T-helper 1 cell treated with Interleukin-12 subunit alpha and Interleukin-12 subunit beta and Interleukin-4 antibody, amounts not matched to agents 30 μg/mL and 1 μg/mL, for 36 hours (primary cell): Measurements from ENCODE around the gene PLPP4.

Experiments used
- H3K27ac Mint-ChIP-seq: one replicate; pipeline ENCODE4 v1.8.0; 2021; ENCODE audit warnings: mild to moderate bottlenecking, mixed read lengths
- H3K27me3 Mint-ChIP-seq: one replicate; pipeline ENCODE4 v1.8.0; 2021; ENCODE audit warnings: low read depth, mixed read lengths
- H3K36me3 Mint-ChIP-seq: one replicate; pipeline ENCODE4 v1.8.0; 2021; ENCODE audit warnings: low read depth, mixed read lengths
- H3K4me1 Mint-ChIP-seq: one replicate; pipeline ENCODE4 v1.8.0; 2021; ENCODE audit warnings: low read depth, mixed read lengths
- H3K4me3 Mint-ChIP-seq: one replicate; pipeline ENCODE4 v1.8.0; 2021; ENCODE audit warnings: mild to moderate bottlenecking, moderate library complexity, mixed read lengths
- H3K9me3 Mint-ChIP-seq: one replicate; pipeline ENCODE4 v1.8.0; 2021; ENCODE audit warnings: mixed read lengths

The PLPP4 gene

GRCh38 chr10:120511165-120511564, 54.1 kb downstream of the PLPP4 start:
- no peaks in the 10 kb centered on the region for H3K4me1 Mint-ChIP-seq
- H3K27ac Mint-ChIP-seq, result no peak overlapping the region
- H3K4me3 Mint-ChIP-seq, result no peak overlapping the region
- H3K27me3 Mint-ChIP-seq, result no peaks in the 10 kb centered on the region
- peaks cover 4% of the 10 kb centered on the region for H3K9me3 Mint-ChIP-seq
- no peaks in the 10 kb centered on the region for H3K36me3 Mint-ChIP-seq

DNA sequence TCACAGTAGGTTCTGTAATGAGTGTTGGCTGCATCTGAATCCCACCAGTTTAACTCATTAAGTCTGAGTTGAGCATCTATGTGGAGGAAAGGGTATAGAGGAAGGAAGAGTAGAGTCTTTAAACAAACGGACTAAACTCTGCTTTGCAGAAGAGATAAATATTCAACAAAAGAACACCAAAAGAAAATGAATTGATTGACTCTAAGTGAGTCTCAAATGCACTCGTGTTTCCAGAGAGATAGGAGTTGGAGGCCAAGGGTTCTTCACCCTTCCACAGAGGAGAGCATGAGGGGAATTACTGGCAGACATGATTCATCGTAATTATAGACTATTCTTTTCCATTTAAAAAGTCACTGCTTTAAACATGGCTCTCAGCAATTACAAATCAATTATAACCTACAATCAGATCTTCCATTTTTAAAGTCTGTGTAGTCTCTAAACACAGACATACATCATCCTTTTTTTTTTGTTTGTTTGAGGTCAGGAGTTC, 56.3 kb downstream of the PLPP4 start:
- H3K4me3 Mint-ChIP-seq, result no peak overlapping the region
- H3K36me3 Mint-ChIP-seq, result no peaks in the 10 kb centered on the region
- no peaks in the 10 kb centered on the region for H3K4me1 Mint-ChIP-seq
- H3K9me3 Mint-ChIP-seq, result peaks cover 4% of the 10 kb centered on the region
- H3K27me3 Mint-ChIP-seq, result no peaks in the 10 kb centered on the region
- H3K27ac Mint-ChIP-seq, result no peak overlapping the region

DNA sequence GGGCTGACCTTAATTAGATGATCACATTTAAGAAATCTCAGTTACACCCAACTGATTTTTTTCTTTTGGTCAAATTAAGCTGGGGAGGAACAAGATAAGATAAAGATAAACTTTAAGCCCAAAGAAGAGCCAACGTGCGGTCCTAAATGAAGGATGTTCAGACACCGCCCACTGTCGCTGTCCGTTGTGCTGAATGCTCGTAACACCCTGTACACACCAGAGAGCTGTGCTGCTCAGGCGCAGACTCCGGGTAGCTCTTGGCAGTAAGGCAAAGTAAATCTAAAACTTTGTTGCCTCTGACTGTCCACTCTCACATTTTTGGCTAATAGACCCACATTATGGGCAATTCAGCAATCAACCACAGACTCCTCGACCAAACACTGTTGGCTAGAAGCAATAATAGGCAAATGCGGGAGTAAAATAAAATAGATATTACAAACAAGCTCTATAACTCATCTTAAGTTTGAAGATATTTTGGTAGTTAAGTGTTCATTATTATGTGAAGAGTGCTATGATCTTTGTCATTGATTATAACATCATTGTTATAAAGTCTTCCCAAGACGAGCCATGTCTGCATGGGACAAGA, 57.1 kb downstream of the PLPP4 start:
- Mint-ChIP-seq H3K27me3 (no peaks in the 10 kb centered on the region), H3K4me3 (no peak overlapping the region), H3K36me3 (no peaks in the 10 kb centered on the region), H3K4me1 (no peaks in the 10 kb centered on the region), H3K9me3 (peaks cover 4% of the 10 kb centered on the region), H3K27ac (no peak overlapping the region)

GRCh38 chr10:120514959-120515358, 57.9 kb downstream of the PLPP4 start:
- no peak overlapping the region for H3K4me3 Mint-ChIP-seq
- H3K27ac Mint-ChIP-seq, result no peak overlapping the region
- H3K4me1 Mint-ChIP-seq, result no peaks in the 10 kb centered on the region
- H3K36me3 Mint-ChIP-seq, result no peaks in the 10 kb centered on the region
- peaks cover 4% of the 10 kb centered on the region for H3K9me3 Mint-ChIP-seq
- no peaks in the 10 kb centered on the region for H3K27me3 Mint-ChIP-seq

- Mint-ChIP-seq H3K4me1 (no peaks in the 10 kb centered on the region), H3K9me3 (peaks cover 4% of the 10 kb centered on the region), H3K27me3 (no peaks in the 10 kb centered on the region), H3K4me3 (no peak overlapping the region), H3K27ac (no peak overlapping the region), H3K36me3 (no peaks in the 10 kb centered on the region)
Measured at GRCh38 chr10:120515741-120516140, 58.7 kb downstream of the PLPP4 start.

- H3K27me3 Mint-ChIP-seq, result no peaks in the 10 kb centered on the region
- H3K4me3 Mint-ChIP-seq, result no peak overlapping the region
Measured at GRCh38 chr10:120516426-120516825, 59.4 kb downstream of the PLPP4 start.

DNA sequence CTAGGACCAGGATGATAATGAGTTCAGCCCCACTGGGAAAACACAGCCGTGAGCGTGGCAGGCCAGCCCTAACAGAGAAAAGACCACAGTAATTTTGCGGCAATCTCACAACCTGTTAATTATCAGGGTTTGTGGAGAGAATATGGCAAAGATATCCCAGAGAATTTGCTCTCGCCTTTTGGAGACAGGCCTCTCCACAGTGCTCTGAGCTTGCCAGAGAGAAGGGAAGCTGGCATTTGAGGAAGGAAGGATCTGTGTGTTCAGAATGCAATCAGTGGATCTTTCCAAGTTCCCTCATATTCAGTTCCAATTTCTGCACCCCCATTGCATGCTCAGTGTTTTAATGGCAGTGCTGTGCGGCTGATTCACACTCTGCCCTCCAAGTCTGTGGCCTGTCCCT, 60.2 kb downstream of the PLPP4 start:
- no peaks in the 10 kb centered on the region for H3K4me1 Mint-ChIP-seq
- H3K4me3 Mint-ChIP-seq, result no peak overlapping the region
- no peak overlapping the region for H3K27ac Mint-ChIP-seq
- no peaks in the 10 kb centered on the region for H3K36me3 Mint-ChIP-seq
- no peaks in the 10 kb centered on the region for H3K27me3 Mint-ChIP-seq
- peaks cover 4% of the 10 kb centered on the region for H3K9me3 Mint-ChIP-seq

More at GRCh38 chr10:120516426-120516825, 59.4 kb downstream of the PLPP4 start:
- no peak overlapping the region for H3K27ac Mint-ChIP-seq
- H3K4me1 Mint-ChIP-seq, result no peaks in the 10 kb centered on the region
- peaks cover 4% of the 10 kb centered on the region for H3K9me3 Mint-ChIP-seq
- H3K36me3 Mint-ChIP-seq, result no peaks in the 10 kb centered on the region

DNA sequence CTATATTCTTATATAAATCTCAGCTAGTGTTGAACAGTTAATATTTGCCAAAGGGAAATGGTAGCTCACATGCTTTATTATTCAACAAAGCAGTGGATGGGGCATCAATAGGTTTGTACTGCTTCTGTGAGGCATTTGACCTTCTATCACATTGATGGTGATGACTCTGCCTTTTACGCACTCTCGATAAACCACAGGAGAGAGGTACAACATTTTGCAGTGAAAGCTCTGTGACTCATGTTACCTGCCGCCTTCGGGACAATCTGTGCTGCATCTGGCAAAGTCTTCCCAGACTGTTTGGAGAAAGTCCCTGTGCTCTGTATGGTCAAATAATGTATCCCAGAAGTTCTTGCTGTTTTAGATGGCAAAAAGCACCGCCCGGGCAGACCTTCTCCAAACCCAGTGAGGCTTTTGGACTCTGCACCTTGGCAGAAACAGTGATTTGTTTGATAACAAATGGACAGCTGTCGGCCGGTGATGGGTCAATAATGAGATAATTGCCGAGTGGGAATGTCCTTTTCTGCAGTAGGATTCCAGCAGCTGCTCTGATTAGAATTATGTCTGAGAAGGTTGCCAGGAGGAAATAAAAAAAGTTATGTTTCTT, 61.0 kb downstream of the PLPP4 start:
- no peak overlapping the region for H3K27ac Mint-ChIP-seq
- no peak overlapping the region for H3K4me3 Mint-ChIP-seq
- peaks cover 4% of the 10 kb centered on the region for H3K9me3 Mint-ChIP-seq
- no peaks in the 10 kb centered on the region for H3K4me1 Mint-ChIP-seq
- no peaks in the 10 kb centered on the region for H3K36me3 Mint-ChIP-seq
- H3K27me3 Mint-ChIP-seq, result no peaks in the 10 kb centered on the region

GRCh38 chr10:120521880-120522279, 64.9 kb downstream of the PLPP4 start:
- Mint-ChIP-seq H3K27ac (no peak overlapping the region), H3K4me1 (no peaks in the 10 kb centered on the region), H3K36me3 (no peaks in the 10 kb centered on the region), H3K4me3 (no peak overlapping the region), H3K9me3 (no peaks in the 10 kb centered on the region), H3K27me3 (no peaks in the 10 kb centered on the region)

DNA sequence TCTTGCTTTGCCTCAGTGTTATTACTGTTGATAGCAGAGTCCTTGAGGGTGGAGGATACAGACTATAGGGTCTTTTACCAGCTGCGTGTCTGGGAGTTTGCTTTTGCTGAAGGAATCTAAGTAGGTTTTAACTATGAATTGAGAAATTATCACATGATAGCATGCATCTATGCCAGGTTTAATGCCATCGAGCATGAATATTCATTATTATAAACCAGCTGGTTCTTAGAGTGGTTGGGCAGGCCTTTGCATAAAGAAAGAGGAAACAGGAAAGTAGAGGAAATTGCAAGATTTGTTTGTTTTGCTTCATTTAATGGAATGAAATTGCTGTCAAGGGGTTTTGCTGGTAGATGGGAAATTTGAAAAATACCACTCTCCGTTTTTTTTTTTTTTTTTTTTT, 70.7 kb downstream of the PLPP4 start:
- H3K27me3 Mint-ChIP-seq, result no peaks in the 10 kb centered on the region
- H3K4me1 Mint-ChIP-seq, result no peaks in the 10 kb centered on the region
- no peak overlapping the region for H3K4me3 Mint-ChIP-seq
- H3K36me3 Mint-ChIP-seq, result no peaks in the 10 kb centered on the region
- no peak overlapping the region for H3K27ac Mint-ChIP-seq
- H3K9me3 Mint-ChIP-seq, result no peaks in the 10 kb centered on the region

GRCh38 chr10:120530699-120531098, 73.7 kb downstream of the PLPP4 start:
- H3K9me3 Mint-ChIP-seq, result no peaks in the 10 kb centered on the region
- H3K4me1 Mint-ChIP-seq, result no peaks in the 10 kb centered on the region
- no peak overlapping the region for H3K27ac Mint-ChIP-seq
- no peaks in the 10 kb centered on the region for H3K36me3 Mint-ChIP-seq
- no peaks in the 10 kb centered on the region for H3K27me3 Mint-ChIP-seq
- H3K4me3 Mint-ChIP-seq, result no peak overlapping the region

DNA sequence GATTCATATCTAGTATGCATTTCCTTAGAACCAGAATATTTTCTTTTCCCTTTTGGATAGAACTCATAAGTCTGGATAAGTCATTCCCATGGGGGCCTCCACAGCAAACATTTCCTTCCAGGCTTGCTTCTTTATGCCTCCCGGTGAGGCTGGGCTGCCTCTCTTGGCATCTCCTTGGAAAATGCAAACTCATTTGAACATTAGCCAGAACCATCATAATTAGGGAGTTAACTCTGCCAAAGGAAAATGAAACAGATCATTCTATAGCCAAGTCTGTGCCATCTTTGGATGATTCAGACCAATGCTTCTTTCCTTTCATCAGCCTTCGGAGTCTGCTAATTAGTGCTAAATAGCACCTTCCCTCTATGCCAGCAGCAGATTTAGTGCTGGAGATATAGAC, 81.1 kb downstream of the PLPP4 start:
- Mint-ChIP-seq H3K4me3 (no peak overlapping the region), H3K27me3 (no peaks in the 10 kb centered on the region), H3K9me3 (no peaks in the 10 kb centered on the region), H3K27ac (no peak overlapping the region), H3K4me1 (no peaks in the 10 kb centered on the region), H3K36me3 (no peaks in the 10 kb centered on the region)

GRCh38 chr10:120539076-120539475, 82.0 kb downstream of the PLPP4 start:
- Mint-ChIP-seq H3K9me3 (no peaks in the 10 kb centered on the region), H3K27ac (no peak overlapping the region), H3K36me3 (no peaks in the 10 kb centered on the region), H3K4me1 (no peaks in the 10 kb centered on the region), H3K27me3 (no peaks in the 10 kb centered on the region), H3K4me3 (no peak overlapping the region)

- H3K4me1 Mint-ChIP-seq, result no peaks in the 10 kb centered on the region
- H3K27me3 Mint-ChIP-seq, result no peaks in the 10 kb centered on the region
- no peak overlapping the region for H3K27ac Mint-ChIP-seq
- no peaks in the 10 kb centered on the region for H3K9me3 Mint-ChIP-seq
- H3K36me3 Mint-ChIP-seq, result no peaks in the 10 kb centered on the region
- H3K4me3 Mint-ChIP-seq, result no peak overlapping the region
Measured at GRCh38 chr10:120540486-120540885, 83.5 kb downstream of the PLPP4 start.

GRCh38 chr10:120541984-120542383, 85.0 kb downstream of the PLPP4 start:
- Mint-ChIP-seq H3K9me3 (no peaks in the 10 kb centered on the region), H3K36me3 (no peaks in the 10 kb centered on the region), H3K4me1 (no peaks in the 10 kb centered on the region), H3K4me3 (no peak overlapping the region), H3K27ac (no peak overlapping the region), H3K27me3 (no peaks in the 10 kb centered on the region)
